ENCODE results near the gene CLCF1. TPM values are rescaled to one million over a fixed set of nuclear protein-coding genes. Genes with fewer than 3 reads are reported as not detected.

Gene CLCF1
- polyA plus RNA-seq, 1 donor from 2014 or later: not detected

DNA sequence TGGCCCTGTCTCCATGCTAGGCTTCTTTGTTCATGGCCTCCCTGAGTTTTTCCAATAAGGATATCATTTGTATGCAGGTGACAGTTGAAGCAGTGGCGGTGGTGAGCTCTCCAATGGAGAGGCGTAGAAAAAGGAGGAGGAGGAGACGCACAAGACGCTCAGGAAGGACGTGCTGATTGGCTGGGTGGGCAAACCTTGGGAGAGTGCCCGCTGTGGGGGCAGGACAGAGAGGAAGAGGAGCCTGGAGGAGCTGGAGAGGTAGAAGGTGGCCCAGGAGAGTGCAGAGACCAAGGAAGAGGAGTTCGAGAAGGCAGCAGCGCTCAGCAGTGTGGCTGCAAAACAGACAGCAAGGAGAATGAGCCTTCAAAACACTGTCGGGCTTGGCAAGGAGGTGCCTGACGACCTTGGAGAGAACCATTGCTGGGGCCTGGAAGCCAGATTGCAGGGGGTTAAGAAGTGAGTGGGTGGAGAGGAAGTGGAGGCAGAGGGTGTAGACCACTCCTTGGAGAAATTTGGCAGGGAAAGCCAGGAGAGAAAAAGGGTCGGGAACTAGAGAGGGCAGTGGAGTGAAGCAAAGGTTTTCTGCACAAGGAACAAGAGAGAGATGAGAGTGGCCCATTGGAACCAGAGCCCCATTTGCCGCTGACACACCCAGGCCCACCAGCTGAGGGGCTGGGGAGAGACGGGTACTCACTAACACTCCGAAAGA lies 7.5 kb downstream of the CLCF1 start:
- Histone ChIP-seq H2AFZ (ENCODE audit: low read depth, low read length) (no peak overlapping the region), H3K4me3 (ENCODE audit: low read length) (no peak overlapping the region), H3K4me2 (ENCODE audit: low read length) (no peak overlapping the region), H3K9me3 (ENCODE audit: low read length) (no peaks in the 10 kb centered on the region), H3K9ac (ENCODE audit: low read length) (no peak overlapping the region), H3K36me3 (ENCODE audit: insufficient read depth, low read length) (no peaks in the 10 kb centered on the region), H3K27me3 (ENCODE audit: insufficient read depth, low read depth, low read length) (no peaks in the 10 kb centered on the region), H3K9me2 (ENCODE audit: insufficient read depth, low read length) (no peaks in the 10 kb centered on the region), H3K27ac (ENCODE audit: low read length) (no peak overlapping the region), H4K20me1 (ENCODE audit: insufficient read depth) (no peaks in the 10 kb centered on the region), H3F3A (ENCODE audit: insufficient read depth, low read length, poor library complexity, severe bottlenecking) (no peaks in the 10 kb centered on the region), H3K79me2 (replicated peaks; ENCODE audit: insufficient read depth, low read length) (no peaks in the 10 kb centered on the region)
- TF ChIP-seq EP300 (conservative IDR thresholded peaks at IDR 0.05; ENCODE audit: poor library complexity, severe bottlenecking) (no peak), TAF1 (IDR thresholded peaks at IDR 0.05; ENCODE audit: low read depth) (no peak), RAD21 (conservative IDR thresholded peaks at IDR 0.05) (no peak), SMC3 (conservative IDR thresholded peaks at IDR 0.05; ENCODE audit: poor library complexity) (no peak), CTCF (IDR thresholded peaks at IDR 0.05; ENCODE audit: poor library complexity, severe bottlenecking) (no peak)

DNA sequence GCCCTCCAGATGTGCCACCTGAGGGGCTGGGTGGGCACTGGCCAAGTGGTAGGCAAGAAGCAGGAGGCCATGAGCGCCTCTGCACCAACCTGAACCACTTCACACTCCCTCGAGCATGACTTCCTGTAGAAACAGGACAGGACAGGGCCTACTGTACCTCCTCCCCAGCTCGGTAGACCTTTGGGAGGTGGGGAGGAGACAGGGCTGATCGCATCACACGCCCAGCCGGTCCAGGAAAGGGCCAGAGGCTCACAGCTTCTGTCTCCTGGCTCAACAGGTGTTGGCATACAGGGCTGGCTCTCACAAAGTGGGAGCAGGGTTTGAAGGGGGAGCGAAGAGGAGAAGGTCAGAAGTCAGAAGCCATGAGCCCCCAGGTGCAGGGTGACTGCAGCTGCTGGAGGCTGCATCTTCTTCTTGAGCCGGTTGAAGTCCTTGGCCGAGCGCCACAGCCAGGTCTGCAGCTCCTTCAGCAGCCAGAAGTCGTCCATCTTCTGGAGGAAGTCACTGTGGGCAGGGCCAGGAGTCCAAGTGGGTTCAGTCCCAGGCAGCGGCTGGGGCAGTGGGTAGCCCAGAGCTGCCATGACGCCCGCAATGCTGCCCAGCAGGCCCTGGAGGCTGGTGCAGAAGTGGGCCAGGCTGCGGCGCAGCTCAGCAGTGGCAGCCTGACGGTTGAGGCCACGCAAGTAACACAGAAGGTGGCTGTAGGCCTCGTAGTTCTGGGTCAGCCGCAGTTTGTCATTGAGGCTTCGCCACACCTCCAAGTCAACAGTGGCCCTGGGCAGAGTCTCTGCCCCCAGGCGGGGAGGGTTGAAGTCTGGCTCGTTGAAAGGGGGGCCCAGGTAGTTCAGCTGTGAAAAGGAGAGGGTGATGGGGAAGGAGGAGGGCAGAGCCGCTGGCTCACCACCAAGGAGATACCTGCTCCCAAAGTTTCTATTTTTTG lies 8.3 kb downstream of the CLCF1 start:
- Histone ChIP-seq H3F3A (ENCODE audit: insufficient read depth, low read length, poor library complexity, severe bottlenecking) (no peaks in the 10 kb centered on the region), H3K9me2 (ENCODE audit: insufficient read depth, low read length) (no peaks in the 10 kb centered on the region), H3K79me2 (replicated peaks; ENCODE audit: insufficient read depth, low read length) (no peaks in the 10 kb centered on the region), H3K9me3 (ENCODE audit: low read length) (no peaks in the 10 kb centered on the region), H2AFZ (ENCODE audit: low read depth, low read length) (no peak overlapping the region), H3K9ac (ENCODE audit: low read length) (no peak overlapping the region), H3K4me3 (ENCODE audit: low read length) (no peak overlapping the region), H3K27me3 (ENCODE audit: insufficient read depth, low read depth, low read length) (no peaks in the 10 kb centered on the region), H3K36me3 (ENCODE audit: insufficient read depth, low read length) (no peaks in the 10 kb centered on the region), H4K20me1 (ENCODE audit: insufficient read depth) (no peaks in the 10 kb centered on the region), H3K4me2 (ENCODE audit: low read length) (no peak overlapping the region), H3K27ac (ENCODE audit: low read length) (no peak overlapping the region)
- TF ChIP-seq MXI1 (conservative IDR thresholded peaks at IDR 0.05; ENCODE audit: poor library complexity, severe bottlenecking) (no peak), RAD21 (conservative IDR thresholded peaks at IDR 0.05) (no peak), CTCF (IDR thresholded peaks at IDR 0.05; ENCODE audit: poor library complexity, severe bottlenecking) (no peak), TAF1 (IDR thresholded peaks at IDR 0.05; ENCODE audit: low read depth) (no peak), EP300 (conservative IDR thresholded peaks at IDR 0.05; ENCODE audit: poor library complexity, severe bottlenecking) (no peak), SMC3 (conservative IDR thresholded peaks at IDR 0.05; ENCODE audit: poor library complexity) (no peak), POLR2AphosphoS5 (IDR thresholded peaks at IDR 0.05) (no peak), EZH2 (IDR thresholded peaks at IDR 0.05; ENCODE audit: borderline replicate concordance, insufficient read depth, low read length, poor library complexity, severe bottlenecking) (no peak), REST (IDR thresholded peaks at IDR 0.05; ENCODE audit: borderline replicate concordance) (no peak)

Data from neural cell (in vitro differentiated cells).